Neural cell (in vitro differentiated cells): ENCODE data around the gene THTPA. TPM values are rescaled to one million over a fixed set of nuclear protein-coding genes. Genes with fewer than 3 reads are reported as not detected.

Experiments used
- H2AFZ ChIP-seq: fragments of 200-600, 300-800 bp; sonication (generic), shearing (Covaris generic); 2 replicates; pipeline ENCODE4 v1.6.0; 2014; ENCODE audit warnings: low read depth, mild to moderate bottlenecking, antibody characterized with exemption, low read length, moderate library complexity
- H3F3A ChIP-seq: fragments of 200-600 bp; shearing (Covaris generic); 2 replicates; pipeline ENCODE4 v1.6.1; 2016; ENCODE audit warnings: mild to moderate bottlenecking, moderate library complexity, mixed read lengths, antibody characterized with exemption, low read length; ENCODE audit not compliant: insufficient read depth, poor library complexity, severe bottlenecking
- H3K27ac ChIP-seq: fragments of 200-600, 300-800 bp; sonication (generic), shearing (Covaris generic); 2 replicates; pipeline ENCODE4 v1.5.1; 2014; ENCODE audit warnings: mild to moderate bottlenecking, low read length, moderate library complexity
- H3K27me3 ChIP-seq: fragments of 300-800, 200-600 bp; sonication (generic), shearing (Covaris generic); 2 replicates; pipeline ENCODE4 v1.6.0; 2014; ENCODE audit warnings: mild to moderate bottlenecking, low read depth, low read length, moderate library complexity; ENCODE audit not compliant: insufficient read depth
- H3K36me3 ChIP-seq: fragments of 300-800, 200-600 bp; sonication (generic), shearing (Covaris generic); 2 replicates; pipeline ENCODE4 v1.5.1; 2014; ENCODE audit warnings: mild to moderate bottlenecking, antibody characterized with exemption, low read length, moderate library complexity; ENCODE audit not compliant: insufficient read depth
- H3K4me2 ChIP-seq: fragments of 300-800, 200-600 bp; sonication (generic), shearing (Covaris generic); 2 replicates; pipeline ENCODE4 v1.6.0; 2014; ENCODE audit warnings: mild to moderate bottlenecking, low read length
- H3K4me3 ChIP-seq: fragments of 300-800, 200-600 bp; sonication (generic), shearing (Covaris generic); 2 replicates; pipeline ENCODE4 v1.5.1; 2014; ENCODE audit warnings: mild to moderate bottlenecking, low read length, moderate library complexity
- H3K79me2 ChIP-seq: fragments of 200-600 bp; shearing (Covaris generic); replicated peaks from 2 replicates; pipeline ENCODE4 v1.6.0; 2014; ENCODE audit warnings: mild to moderate bottlenecking, low read length, moderate library complexity; ENCODE audit not compliant: insufficient read depth
- H3K9ac ChIP-seq: fragments of 300-800, 200-600 bp; sonication (generic), shearing (Covaris generic); 2 replicates; pipeline ENCODE4 v1.6.1; 2016; ENCODE audit warnings: mild to moderate bottlenecking, low read length, mixed read lengths
- H3K9me2 ChIP-seq: fragments of 200-600 bp; shearing (Covaris generic); 2 replicates; pipeline ENCODE4 v1.6.1; 2016; ENCODE audit warnings: mild to moderate bottlenecking, low read length, mixed read lengths; ENCODE audit not compliant: insufficient read depth
- H3K9me3 ChIP-seq: fragments of 200-600, 300-800 bp; sonication (generic), shearing (Covaris generic); 2 replicates; pipeline ENCODE4 v1.6.1; 2016; ENCODE audit warnings: mild to moderate bottlenecking, mixed run types, low read length, moderate library complexity, mixed read lengths
- H4K20me1 ChIP-seq: fragments of 200-600 bp; shearing (Covaris generic); 2 replicates; pipeline ENCODE4 v1.6.1; 2016; ENCODE audit warnings: mild to moderate bottlenecking, mixed run types; ENCODE audit not compliant: insufficient read depth
- EP300 ChIP-seq: fragments of 450-650 bp; conservative IDR thresholded peaks from 2 replicates; pipeline ENCODE4 v1.6.1; 2014; ENCODE audit warnings: antibody characterized with exemption, mild to moderate bottlenecking, moderate library complexity; ENCODE audit not compliant: poor library complexity, severe bottlenecking
- EZH2 ChIP-seq: fragments of 200-600, 300-800 bp; shearing (Covaris generic), sonication (generic); IDR thresholded peaks from 2 replicates; pipeline ENCODE4 v1.6.1; 2014; ENCODE audit warnings: antibody characterized with exemption, low read length, borderline replicate concordance, mild to moderate bottlenecking; ENCODE audit not compliant: insufficient read depth, poor library complexity, severe bottlenecking
- MXI1 ChIP-seq: fragments of 450-650 bp; conservative IDR thresholded peaks from 2 replicates; pipeline ENCODE4 v1.6.1; 2014; ENCODE audit warnings: antibody characterized with exemption, mild to moderate bottlenecking; ENCODE audit not compliant: poor library complexity, severe bottlenecking
- POLR2AphosphoS5 ChIP-seq: IDR thresholded peaks from 2 replicates; pipeline ENCODE4 v1.6.1; 2012
- RAD21 ChIP-seq: fragments of 450-650 bp; conservative IDR thresholded peaks from 2 replicates; pipeline ENCODE4 v1.6.1; 2014; ENCODE audit warnings: antibody characterized with exemption, mild to moderate bottlenecking, moderate library complexity
- SMC3 ChIP-seq: fragments of 450-650 bp; conservative IDR thresholded peaks from 2 replicates; pipeline ENCODE4 v1.6.1; 2014; ENCODE audit warnings: antibody characterized with exemption, mild to moderate bottlenecking, moderate library complexity; ENCODE audit not compliant: poor library complexity
- TAF1 ChIP-seq: IDR thresholded peaks from 2 replicates; pipeline ENCODE4 v1.6.1; 2012; ENCODE audit warnings: low read depth
- polyA plus RNA-seq: library from polyadenylated mRNA; depleted of rRNA; stranded (reverse); fragments of >200 nt; gene quantifications from 2 replicates; pipeline ENCODE4 v1.2.3, GENCODE V29; 2014
- TF ChIP-seq, protein P1 (sequence below): fragments of 450-650 bp; IDR thresholded peaks from 2 replicates; pipeline ENCODE4 v1.5.1; 2014; ENCODE audit warnings: antibody characterized with exemption, mild to moderate bottlenecking, moderate library complexity; ENCODE audit not compliant: poor library complexity, severe bottlenecking
- TF ChIP-seq, protein P2 (sequence below): IDR thresholded peaks from 2 replicates; pipeline ENCODE4 v1.6.1; 2012; ENCODE audit warnings: borderline replicate concordance

Gene THTPA
- polyA plus RNA-seq, 1 donor from 2014 or later: 51.3 TPM

DNA sequence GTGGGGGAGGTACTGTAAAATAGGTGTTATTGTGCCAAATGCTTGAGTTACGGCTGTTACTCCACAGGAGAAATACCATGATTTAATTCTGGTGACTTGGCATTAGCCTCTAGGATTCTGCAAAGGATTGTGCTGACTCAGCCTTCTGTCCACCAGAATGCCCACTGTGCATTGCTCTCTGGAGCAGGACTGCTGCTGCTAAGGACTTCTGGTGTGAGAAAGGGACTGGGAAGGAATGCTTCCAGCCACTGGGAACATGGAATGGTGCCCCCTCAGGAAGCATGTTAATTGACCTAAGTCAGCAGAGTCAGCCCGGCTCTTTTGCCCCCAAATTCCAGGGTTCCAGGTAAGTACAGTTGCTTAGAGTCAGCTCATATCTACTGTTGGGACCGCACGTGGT, 37.4 kb upstream of the THTPA start:
- no peak overlapping the region for H3K9ac ChIP-seq
- H3K36me3 ChIP-seq: no peaks in the 10 kb centered on the region
- H3K79me2 ChIP-seq: no peaks in the 10 kb centered on the region
- no peaks in the 10 kb centered on the region for H3K27me3 ChIP-seq
- no peaks in the 10 kb centered on the region for H4K20me1 ChIP-seq
- TF ChIP-seq RAD21 (no peak), SMC3 (no peak), EZH2 (no peak), TAF1 (no peak), EP300 (no peak), MXI1 (no peak), POLR2AphosphoS5 (no peak)
- TF ChIP-seq, protein P1, sequence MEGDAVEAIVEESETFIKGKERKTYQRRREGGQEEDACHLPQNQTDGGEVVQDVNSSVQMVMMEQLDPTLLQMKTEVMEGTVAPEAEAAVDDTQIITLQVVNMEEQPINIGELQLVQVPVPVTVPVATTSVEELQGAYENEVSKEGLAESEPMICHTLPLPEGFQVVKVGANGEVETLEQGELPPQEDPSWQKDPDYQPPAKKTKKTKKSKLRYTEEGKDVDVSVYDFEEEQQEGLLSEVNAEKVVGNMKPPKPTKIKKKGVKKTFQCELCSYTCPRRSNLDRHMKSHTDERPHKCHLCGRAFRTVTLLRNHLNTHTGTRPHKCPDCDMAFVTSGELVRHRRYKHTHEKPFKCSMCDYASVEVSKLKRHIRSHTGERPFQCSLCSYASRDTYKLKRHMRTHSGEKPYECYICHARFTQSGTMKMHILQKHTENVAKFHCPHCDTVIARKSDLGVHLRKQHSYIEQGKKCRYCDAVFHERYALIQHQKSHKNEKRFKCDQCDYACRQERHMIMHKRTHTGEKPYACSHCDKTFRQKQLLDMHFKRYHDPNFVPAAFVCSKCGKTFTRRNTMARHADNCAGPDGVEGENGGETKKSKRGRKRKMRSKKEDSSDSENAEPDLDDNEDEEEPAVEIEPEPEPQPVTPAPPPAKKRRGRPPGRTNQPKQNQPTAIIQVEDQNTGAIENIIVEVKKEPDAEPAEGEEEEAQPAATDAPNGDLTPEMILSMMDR: no peak
- TF ChIP-seq, protein P2, sequence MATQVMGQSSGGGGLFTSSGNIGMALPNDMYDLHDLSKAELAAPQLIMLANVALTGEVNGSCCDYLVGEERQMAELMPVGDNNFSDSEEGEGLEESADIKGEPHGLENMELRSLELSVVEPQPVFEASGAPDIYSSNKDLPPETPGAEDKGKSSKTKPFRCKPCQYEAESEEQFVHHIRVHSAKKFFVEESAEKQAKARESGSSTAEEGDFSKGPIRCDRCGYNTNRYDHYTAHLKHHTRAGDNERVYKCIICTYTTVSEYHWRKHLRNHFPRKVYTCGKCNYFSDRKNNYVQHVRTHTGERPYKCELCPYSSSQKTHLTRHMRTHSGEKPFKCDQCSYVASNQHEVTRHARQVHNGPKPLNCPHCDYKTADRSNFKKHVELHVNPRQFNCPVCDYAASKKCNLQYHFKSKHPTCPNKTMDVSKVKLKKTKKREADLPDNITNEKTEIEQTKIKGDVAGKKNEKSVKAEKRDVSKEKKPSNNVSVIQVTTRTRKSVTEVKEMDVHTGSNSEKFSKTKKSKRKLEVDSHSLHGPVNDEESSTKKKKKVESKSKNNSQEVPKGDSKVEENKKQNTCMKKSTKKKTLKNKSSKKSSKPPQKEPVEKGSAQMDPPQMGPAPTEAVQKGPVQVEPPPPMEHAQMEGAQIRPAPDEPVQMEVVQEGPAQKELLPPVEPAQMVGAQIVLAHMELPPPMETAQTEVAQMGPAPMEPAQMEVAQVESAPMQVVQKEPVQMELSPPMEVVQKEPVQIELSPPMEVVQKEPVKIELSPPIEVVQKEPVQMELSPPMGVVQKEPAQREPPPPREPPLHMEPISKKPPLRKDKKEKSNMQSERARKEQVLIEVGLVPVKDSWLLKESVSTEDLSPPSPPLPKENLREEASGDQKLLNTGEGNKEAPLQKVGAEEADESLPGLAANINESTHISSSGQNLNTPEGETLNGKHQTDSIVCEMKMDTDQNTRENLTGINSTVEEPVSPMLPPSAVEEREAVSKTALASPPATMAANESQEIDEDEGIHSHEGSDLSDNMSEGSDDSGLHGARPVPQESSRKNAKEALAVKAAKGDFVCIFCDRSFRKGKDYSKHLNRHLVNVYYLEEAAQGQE: no peak
- no peak overlapping the region for H2AFZ ChIP-seq
- no peak overlapping the region for H3K4me2 ChIP-seq
- H3K27ac ChIP-seq: no peak overlapping the region
- H3K9me2 ChIP-seq: no peaks in the 10 kb centered on the region
- no peaks in the 10 kb centered on the region for H3F3A ChIP-seq
- H3K4me3 ChIP-seq: no peak overlapping the region
- H3K9me3 ChIP-seq: no peaks in the 10 kb centered on the region

GRCh38 chr14:23520899-23521533, 35.1 kb upstream of the THTPA start:
- Histone ChIP-seq H3K27ac (no peak overlapping the region), H2AFZ (no peak overlapping the region), H3K4me2 (no peak overlapping the region), H3K36me3 (no peaks in the 10 kb centered on the region), H3K9me2 (no peaks in the 10 kb centered on the region), H3K9ac (no peak overlapping the region), H3K9me3 (no peaks in the 10 kb centered on the region), H3K79me2 (no peaks in the 10 kb centered on the region), H4K20me1 (no peaks in the 10 kb centered on the region), H3K27me3 (no peaks in the 10 kb centered on the region), H3F3A (no peaks in the 10 kb centered on the region), H3K4me3 (no peak overlapping the region)
- no peak for TF ChIP-seq RAD21
- no peak for TF ChIP-seq SMC3
- no peak for TF ChIP-seq EZH2
- no peak for TF ChIP-seq POLR2AphosphoS5
- TF ChIP-seq MXI1: no peak
- TF ChIP-seq, protein P1: no peak
- no peak for TF ChIP-seq EP300
- TF ChIP-seq TAF1: no peak
- TF ChIP-seq, protein P2: no peak
